Stimulated activated CD8-positive, alpha-beta memory T cell treated with anti-CD3 and anti-CD28 coated beads, Interleukin-12 subunit alpha, Interleukin-12 subunit beta, amount 100 ng/mL, for 1 hour (primary cell): Measurements from ENCODE around the gene KRTAP12-4.
"Not testable (repeated sequence)": the region's sequence is repeated elsewhere in the genome, so short reads cannot be mapped to it uniquely, and the experiment has no call there.

ENCODE experiments used
- DNase-seq: peaks from one replicate; pipeline ENCODE4 v3.0.0-alpha.2; 2020; ENCODE audit warnings: low read depth

KRTAP12-4 gene

DNA sequence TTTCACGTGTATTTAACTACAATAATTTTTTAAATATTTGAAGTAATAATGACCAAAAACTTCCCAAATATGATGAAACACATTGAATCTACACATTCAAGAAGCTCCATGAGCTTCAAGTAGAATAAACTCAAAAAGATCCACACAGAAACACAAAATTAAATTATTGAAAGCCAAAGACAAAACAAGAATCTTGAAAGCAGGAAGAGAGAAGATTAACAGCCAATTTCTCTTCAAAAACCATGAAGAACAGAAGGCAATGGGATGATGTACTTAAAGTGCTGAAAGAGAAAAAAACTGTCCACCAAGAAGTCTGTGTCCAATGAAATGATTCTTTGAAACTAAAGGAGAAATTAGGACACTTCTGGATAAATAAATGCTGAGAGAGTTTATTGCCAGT lies 22.4 kb downstream of the KRTAP12-4 start:
- DNase-seq: no peak

DNA sequence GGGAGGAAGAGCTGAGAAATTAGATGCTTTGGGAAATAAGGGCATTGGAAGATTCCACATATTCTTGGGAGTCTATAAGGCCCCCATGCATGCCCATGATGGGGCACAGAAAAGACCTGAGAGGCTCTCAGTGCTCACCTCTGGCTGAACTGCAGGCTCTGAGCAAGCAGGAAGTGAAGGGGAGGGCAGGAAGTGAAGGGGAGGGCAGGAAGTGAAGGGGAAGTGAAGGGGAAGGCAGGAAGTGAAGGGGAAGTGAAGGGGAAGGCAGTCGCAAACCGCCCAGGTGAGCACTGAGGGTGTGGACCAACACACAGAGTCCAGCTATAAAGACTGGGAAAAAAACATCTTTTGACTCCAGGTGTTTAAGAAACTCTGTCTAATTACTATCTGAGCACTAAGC lies 24.0 kb downstream of the KRTAP12-4 start:
- no peak for DNase-seq

- no peak for DNase-seq
Measured at GRCh38 chr21:44628707-44629391, 25.6 kb downstream of the KRTAP12-4 start.

DNA sequence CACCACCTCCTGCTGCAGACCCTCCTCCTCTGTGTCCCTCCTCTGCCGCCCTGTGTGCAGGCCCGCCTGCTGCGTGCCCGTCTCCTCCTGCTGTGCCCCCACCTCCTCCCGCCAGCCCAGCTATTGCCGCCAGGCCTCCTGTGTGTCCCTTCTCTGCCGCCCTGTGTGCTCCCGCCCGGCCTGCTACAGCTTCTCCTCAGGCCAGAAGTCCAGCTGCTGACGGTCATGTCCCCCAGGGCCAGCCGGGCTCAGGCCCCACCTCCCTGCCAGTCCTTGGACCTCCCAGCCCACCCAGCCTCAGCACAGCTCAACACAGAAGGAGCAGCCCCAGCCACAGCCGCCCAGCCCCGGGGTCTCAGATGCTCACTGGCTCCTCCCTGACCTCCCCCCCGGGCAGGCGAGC lies 26.6 kb downstream of the KRTAP12-4 start:
- DNase-seq: not testable (repeated sequence)

DNA sequence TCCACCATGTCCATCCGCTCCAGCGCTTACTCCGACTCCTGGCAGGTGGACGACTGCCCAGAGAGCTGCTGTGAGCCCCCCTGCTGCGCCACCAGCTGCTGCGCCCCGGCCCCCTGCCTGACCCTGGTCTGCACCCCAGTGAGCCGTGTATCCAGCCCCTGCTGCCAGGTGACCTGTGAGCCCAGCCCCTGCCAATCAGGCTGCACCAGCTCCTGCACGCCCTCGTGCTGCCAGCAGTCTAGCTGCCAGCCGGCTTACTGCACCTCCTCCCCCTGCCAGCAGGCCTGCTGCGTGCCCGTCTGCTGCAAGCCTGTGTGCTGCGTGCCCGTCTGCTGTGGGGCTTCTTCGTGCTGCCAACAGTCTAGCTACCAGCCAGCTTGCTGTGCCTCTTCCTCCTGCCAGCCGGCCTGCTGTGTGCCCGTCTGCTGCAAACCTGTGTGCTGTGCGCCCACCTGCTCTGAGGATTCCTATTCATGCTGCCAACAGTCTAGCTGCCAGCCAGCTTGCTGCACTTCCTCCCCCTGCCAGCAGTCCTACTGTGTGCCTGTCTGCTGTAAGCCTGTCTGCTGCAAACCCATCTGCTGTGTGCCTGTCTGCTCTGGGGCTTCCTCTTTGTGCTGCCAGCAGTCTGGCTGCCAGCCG lies 27.2 kb downstream of the KRTAP12-4 start:
- not testable (repeated sequence) for DNase-seq

DNA sequence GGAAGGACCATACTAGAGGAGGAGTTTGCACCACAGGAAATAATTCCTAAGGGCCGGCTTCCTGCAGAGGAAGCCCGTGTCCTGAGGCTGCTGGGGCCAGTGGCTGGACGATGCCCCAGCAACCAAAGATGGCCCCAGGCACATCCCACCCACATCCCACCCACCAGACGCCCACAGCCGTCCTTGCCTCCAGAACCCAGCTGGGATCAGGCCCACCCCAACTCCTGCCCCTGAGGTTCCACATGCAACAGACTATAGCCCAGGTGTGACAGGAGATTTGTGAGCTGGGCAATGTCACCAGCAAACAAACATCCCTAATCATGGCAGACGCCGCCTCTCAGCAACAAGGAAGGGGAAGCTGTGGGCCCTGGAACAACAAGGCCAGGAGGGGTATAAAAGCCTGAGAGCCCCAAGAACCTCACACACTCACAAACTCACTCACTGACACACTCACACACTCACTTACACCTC lies 27.8 kb downstream of the KRTAP12-4 start, which contains the start of gene KRTAP10-9:
TSS of gene KRTAP10-9 (plus strand) at position 421 of the 471 bp plus-strand sequence. CDS start 79 bp downstream, outside the sequence.
- no peak for DNase-seq

DNA sequence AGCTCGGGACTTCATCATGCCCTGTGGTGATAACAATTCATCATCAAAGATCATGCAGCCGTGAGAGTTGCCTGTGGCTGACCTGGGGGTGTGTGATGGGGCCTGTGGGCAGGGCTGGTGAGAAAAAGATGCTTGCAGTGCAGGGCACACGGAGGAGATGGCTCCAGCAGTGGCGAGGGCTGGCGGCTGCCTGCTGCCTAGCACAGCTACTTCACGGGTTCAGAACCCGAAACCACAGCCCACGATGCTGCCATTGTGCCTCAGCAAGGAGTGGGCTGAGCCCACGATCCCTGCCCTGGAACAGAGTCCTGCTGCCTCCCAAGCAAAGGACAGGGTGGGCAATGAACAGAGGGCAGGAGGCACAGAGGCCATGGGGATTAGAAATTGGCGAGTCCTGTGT lies 28.2 kb downstream of the KRTAP12-4 start:
- no peak for DNase-seq

DNA sequence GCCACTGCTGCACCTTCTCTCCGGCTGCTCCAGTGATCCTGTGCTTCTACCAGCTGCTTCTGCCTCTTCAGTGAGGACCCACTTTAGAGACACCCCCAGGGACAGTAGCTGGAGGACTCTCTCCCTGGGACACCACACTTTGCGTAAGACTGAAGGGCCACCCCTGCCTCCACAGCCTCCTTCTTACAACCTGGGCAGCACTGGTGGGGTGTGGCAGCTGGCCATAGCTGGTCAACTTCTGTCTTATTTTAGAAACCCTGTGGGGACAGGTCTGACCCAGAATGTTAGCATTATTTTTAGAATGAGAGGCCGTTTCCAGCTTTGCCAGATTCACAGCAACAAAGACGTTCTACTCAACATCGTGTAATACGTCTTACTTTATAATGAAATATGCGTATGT lies 28.7 kb downstream of the KRTAP12-4 start:
- DNase-seq: no peak

- DNase-seq: no peak
Measured at GRCh38 chr21:44623575-44623974, 30.9 kb downstream of the KRTAP12-4 start.

DNA sequence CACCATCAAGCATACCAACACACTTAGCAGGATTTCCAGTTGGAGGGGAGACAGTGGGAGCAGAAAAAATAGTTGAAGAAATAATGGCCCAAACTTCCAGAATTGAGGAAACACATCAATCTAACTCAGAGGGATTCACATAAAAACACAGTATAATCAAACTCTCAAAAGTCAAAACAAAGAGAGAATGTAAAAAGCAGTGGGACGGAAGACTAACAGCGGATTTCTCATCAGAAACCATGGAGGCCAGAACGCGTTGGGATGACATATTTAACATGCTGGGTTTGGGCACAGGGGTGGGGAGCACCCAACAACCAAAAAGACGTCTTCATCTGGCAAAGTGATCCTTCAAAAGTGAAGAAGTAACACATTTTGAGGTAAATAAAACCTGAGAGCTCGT lies 34.6 kb downstream of the KRTAP12-4 start:
- no peak for DNase-seq

DNA sequence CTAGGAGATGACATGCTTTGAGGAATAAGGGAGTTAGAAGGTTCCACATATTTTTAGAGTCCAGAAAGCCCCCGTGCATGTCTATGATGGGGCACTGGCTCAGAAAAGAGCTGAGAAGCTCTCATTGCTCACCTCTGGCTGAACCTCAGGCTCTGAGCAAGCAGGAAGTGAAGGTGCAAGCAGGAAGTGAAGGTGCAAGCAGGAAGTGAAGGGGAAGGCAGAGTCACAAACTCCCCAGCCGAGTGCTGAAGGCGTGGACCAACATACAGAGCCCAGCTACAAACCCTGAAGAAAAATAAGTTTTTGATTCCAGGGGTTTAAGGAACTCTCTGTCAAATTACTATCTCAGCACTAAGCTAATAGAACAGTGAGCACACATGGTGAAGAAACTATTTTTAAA lies 35.5 kb downstream of the KRTAP12-4 start:
- peak; percentile 47 for DNase-seq

DNA sequence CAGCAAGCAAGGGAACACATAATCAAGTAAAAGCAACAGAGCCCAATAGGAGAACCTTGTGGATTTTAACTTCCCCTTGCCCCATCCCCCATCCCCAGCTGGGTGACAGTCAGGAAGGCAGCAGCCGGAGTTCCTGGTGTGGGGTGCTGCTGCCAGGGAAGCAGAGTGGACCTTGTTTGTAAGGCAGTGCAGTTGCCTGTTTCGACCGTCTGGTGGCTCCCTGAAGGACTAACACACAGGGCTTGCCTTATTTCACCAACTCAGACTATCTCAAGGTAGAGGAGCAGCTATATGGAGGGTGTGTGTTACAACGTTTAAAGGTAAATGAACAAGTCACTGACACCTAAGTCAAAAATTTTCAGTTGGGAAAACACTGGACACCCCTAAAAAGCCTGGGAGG lies 36.0 kb downstream of the KRTAP12-4 start:
- DNase-seq: no peak

DNA sequence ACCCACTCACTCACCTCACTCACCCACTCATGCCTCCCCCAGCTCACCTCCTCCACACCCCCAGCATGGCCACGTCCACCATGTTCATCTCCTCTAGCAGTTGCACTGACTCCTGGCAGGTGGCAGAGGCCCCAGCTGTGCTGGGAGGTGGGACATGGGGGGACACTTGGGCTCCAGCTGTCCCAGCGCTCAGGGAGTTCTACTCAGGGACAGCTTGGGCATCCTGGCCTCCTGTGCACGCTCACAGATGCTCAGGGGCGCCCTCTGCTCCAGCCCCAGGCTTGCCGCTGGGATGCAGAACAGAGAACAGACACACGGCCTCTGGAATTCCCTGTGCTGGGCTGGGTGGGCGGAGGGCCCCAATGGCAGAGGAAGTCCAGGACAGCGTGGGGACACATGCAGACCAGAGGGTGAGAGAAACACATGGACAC lies 37.4 kb downstream of the KRTAP12-4 start:
- DNase-seq: no peak

DNA sequence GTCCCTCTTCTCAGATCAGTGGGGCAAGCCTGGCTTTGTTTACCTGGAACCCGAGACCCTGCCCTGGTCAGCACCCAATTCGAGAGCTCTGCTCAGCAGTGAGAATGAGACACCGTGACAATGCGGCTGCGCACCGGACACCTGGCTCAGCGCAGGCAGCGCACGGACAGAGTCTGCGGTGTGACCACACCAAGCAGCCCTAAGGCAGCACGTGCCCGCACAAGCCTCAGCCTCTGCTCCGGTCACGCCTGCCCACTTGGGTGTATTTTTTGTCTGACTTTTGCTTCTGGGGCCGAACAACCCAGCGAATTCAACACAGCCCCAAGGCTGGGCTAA lies 37.9 kb downstream of the KRTAP12-4 start:
- no peak for DNase-seq

GRCh38 chr21:44615911-44616590 lies 38.4 kb downstream of the KRTAP12-4 start:
- no peak for DNase-seq

DNA sequence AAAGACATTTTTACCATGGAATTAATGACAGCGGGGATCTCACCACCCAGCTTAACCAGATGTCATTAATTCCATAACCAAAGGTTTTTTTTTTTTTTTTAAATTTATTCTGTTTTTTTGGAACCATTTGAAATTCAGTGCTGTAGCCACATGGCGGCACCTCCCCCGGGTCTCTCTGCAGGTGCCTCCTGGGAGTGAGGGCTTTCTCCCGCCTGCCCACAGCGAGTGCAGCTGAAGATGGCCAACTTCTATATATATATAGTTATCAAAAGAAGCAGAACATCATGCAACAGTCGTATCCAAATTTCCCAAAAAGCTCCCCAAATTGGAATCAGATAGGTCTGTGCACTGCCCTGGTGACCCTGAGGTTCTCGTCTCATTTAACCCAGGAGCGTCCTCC lies 39.0 kb downstream of the KRTAP12-4 start:
- DNase-seq: no peak

- DNase-seq: no peak
Measured at GRCh38 chr21:44614961-44615391, 39.5 kb downstream of the KRTAP12-4 start.

GRCh38 chr21:44614161-44614631 lies 40.3 kb downstream of the KRTAP12-4 start:
- no peak for DNase-seq

GRCh38 chr21:44613386-44614155 lies 40.9 kb downstream of the KRTAP12-4 start:
- no peak for DNase-seq

DNA sequence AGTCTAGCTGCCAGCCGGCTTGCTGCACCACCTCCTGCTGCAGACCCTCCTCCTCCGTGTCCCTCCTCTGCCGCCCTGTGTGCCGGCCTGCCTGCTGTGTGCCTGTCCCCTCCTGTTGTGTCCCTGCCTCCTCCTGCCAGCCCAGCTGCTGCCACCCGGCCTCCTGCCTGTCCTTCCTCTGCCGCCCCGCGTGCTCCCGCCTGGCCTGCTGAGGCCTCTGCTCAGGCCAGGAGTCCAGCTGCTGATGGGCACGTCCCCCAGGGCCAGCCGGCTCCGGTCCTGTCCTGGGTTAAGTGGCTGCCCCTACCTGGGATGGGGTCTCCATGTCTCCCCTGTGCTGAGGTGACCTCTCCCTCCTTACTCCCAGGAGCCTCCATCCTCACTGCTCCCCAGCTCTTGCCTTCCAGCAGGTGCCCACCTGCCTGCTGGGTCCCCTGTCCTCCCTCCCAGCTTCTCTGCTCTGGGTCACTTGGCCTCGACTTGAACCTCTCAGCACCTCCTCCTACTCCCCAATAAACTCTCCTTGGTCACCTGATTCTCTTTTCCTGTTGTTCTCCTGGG lies 41.7 kb downstream of the KRTAP12-4 start:
- DNase-seq: no peak

DNA sequence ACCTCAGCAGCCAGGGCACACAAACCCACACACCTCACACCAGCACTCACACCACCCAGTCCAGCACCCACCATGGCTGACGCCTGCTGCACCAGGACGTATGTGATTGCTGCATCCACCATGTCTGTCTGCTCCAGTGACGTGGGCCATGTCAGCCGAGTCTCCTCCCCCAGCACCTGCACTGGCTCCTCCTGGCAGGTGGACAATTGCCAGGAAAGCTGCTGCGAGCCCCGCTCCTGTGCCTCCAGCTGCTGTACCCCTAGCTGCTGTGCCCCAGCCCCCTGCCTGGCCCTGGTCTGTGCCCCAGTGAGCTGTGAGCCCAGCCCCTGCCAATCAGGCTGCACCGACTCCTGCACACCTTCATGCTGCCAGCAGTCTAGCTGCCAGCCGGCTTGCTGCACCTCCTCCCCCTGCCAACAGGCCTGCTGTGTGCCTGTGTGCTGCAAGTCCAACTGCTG lies 42.4 kb downstream of the KRTAP12-4 start, which contains the start of gene KRTAP10-8:
TSS of gene KRTAP10-8 (plus strand) at position 51 of the 458 bp plus-strand sequence. CDS start at position 73, 22 bp downstream.
- no peak for DNase-seq

- DNase-seq: no peak
Measured at GRCh38 chr21:44611551-44611950, 42.9 kb downstream of the KRTAP12-4 start.
